Uterus (tissue), 4 donors: Measurements from ENCODE around the gene APAF1. TPM values are rescaled to one million over a fixed set of nuclear protein-coding genes. Genes with fewer than 3 reads are reported as not detected.

ENCODE experiments used
- DNase-seq, 2 donors: peaks; one replicate each; pipeline ENCODE4 v3.0.0-alpha.2; 2019 to 2020
- H3K27ac ChIP-seq, 2 donors: fragments of 200-600 bp; sonication (generic); 1 replicate in 1 of 2; 2 replicates in 1 of 2; pipeline ENCODE4 v1.5.1; 2016 to 2018
- H3K27me3 ChIP-seq, 2 donors: fragments of 200-600 bp; sonication (generic); one replicate each; pipeline ENCODE4 v1.5.1; 2018 to 2019; ENCODE audit warnings: control low read depth in 1 of 2
- H3K36me3 ChIP-seq, 2 donors: fragments of 200-600 bp; sonication (generic); one replicate each; pipeline ENCODE4 v1.5.1; 2019; ENCODE audit warnings: control low read depth in 1 of 2
- H3K4me1 ChIP-seq, 2 donors: fragments of 200-600 bp; sonication (generic); one replicate each; pipeline ENCODE4 v1.5.1; 2018 to 2019; ENCODE audit warnings: control low read depth in 1 of 2
- H3K4me3 ChIP-seq, 2 donors: fragments of 200-600 bp; sonication (generic); 1 replicate in 1 of 2; 2 replicates in 1 of 2; pipeline ENCODE4 v1.5.1; 2018 to 2019; ENCODE audit warnings: mild to moderate bottlenecking in 1 of 2
- H3K9me3 ChIP-seq, 2 donors: fragments of 200-600 bp; sonication (generic); one replicate each; pipeline ENCODE4 v1.5.1; 2019; ENCODE audit warnings: control low read depth in 1 of 2
- POLR2A ChIP-seq, 2 donors: fragments of 450-650 bp; IDR thresholded peaks; one replicate each; pipeline ENCODE4 v1.6.1; 2016; ENCODE audit warnings: antibody characterized with exemption in 2 of 2, mild to moderate bottlenecking in 1 of 2, moderate library complexity in 1 of 2
- intact Hi-C: fragments of 100-400 bp; cut with DNase I; formaldehyde crosslinking; loops from one replicate; pipeline ENCODE4 v1.15.1; 2023; ENCODE audit warnings: low total_unique reads
- total RNA-seq, 4 donors: library from RNA; depleted of rRNA in 3 of 4; stranded (reverse); fragments of >200 nt in 3 of 4; gene quantifications; one replicate each; pipeline versions ENCODE4 v1.1.0 to v1.2.4, GENCODE V29; 2014 to 2023
- TF ChIP-seq, protein P1 (sequence below), 4 experiments: fragments of 200-600 bp in 2 of 4; fragments of 450-650 bp in 2 of 4; sonication (generic) in 2 of 4; IDR thresholded peaks; one replicate each; pipeline ENCODE4 v1.5.1; 2016 to 2019; ENCODE audit warnings: antibody characterized with exemption in 4 of 4, mild to moderate bottlenecking in 2 of 4, moderate library complexity in 1 of 4
- donor health status: DM: yes; HTN: yes; CAD: no.

The APAF1 gene
- total RNA-seq, 4 donors from 2014 or later, result 4.6 to 57.8 (median 14.6) TPM

- Histone ChIP-seq H3K4me1 (no peaks in the 10 kb centered on the region), H3K27me3 (no peaks in the 10 kb centered on the region), H3K4me3 (no peak overlapping the region), H3K9me3 (no peaks in the 10 kb centered on the region), H3K27ac (no peak overlapping the region), H3K36me3 (no peaks in the 10 kb centered on the region)
- intact Hi-C loops, result no loop called here
- TF ChIP-seq POLR2A (IDR thresholded peaks at IDR 0.05), result no peak
- TF ChIP-seq, protein P1, sequence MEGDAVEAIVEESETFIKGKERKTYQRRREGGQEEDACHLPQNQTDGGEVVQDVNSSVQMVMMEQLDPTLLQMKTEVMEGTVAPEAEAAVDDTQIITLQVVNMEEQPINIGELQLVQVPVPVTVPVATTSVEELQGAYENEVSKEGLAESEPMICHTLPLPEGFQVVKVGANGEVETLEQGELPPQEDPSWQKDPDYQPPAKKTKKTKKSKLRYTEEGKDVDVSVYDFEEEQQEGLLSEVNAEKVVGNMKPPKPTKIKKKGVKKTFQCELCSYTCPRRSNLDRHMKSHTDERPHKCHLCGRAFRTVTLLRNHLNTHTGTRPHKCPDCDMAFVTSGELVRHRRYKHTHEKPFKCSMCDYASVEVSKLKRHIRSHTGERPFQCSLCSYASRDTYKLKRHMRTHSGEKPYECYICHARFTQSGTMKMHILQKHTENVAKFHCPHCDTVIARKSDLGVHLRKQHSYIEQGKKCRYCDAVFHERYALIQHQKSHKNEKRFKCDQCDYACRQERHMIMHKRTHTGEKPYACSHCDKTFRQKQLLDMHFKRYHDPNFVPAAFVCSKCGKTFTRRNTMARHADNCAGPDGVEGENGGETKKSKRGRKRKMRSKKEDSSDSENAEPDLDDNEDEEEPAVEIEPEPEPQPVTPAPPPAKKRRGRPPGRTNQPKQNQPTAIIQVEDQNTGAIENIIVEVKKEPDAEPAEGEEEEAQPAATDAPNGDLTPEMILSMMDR (IDR thresholded peaks at IDR 0.05), result no peak
- no peak for DNase-seq
These were observed 93.4 kb downstream of the APAF1 start for GRCh38 chr12:98738539-98738938.

DNA sequence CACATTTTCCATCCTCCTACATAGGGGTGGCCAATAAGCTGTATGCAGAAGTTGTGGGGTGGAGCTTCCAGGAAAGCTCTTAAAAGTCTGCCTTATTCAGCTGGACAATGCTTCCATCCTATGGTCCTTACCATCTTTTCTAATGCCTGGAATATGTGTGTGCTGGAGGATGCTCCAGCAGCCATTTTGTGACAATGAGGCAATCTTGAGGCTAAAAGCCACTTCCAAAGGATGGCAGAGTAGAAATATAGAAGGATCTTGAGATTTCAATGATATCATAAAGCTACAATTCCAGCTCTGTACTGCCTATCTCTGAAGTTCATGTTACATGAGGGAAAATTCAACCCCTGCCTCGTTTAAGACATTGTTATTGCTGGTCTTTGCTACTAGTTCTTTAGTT lies 95.7 kb downstream of the APAF1 start:
- TF ChIP-seq, protein P1 (IDR thresholded peaks at IDR 0.05), result no peak
- no peak for TF ChIP-seq POLR2A (IDR thresholded peaks at IDR 0.05)
- H3K9me3 ChIP-seq, result no peaks in the 10 kb centered on the region
- no peak for DNase-seq
- no peaks in the 10 kb centered on the region for H3K27me3 ChIP-seq
- H3K4me1 ChIP-seq, result no peaks in the 10 kb centered on the region
- no peak overlapping the region for H3K27ac ChIP-seq
- no peaks in the 10 kb centered on the region for H3K36me3 ChIP-seq
- no peak overlapping the region for H3K4me3 ChIP-seq
- intact Hi-C loops, result no loop called here

GRCh38 chr12:98741196-98741555 lies 96.1 kb downstream of the APAF1 start:
- Histone ChIP-seq H3K27me3 (no peaks in the 10 kb centered on the region), H3K4me3 (no peak overlapping the region), H3K36me3 (no peaks in the 10 kb centered on the region), H3K27ac (no peak overlapping the region), H3K4me1 (no peaks in the 10 kb centered on the region), H3K9me3 (no peaks in the 10 kb centered on the region)
- intact Hi-C loops, result no loop called here
- TF ChIP-seq POLR2A (IDR thresholded peaks at IDR 0.05), result no peak
- TF ChIP-seq, protein P1 (IDR thresholded peaks at IDR 0.05), result no peak
- DNase-seq, result no peak

DNA sequence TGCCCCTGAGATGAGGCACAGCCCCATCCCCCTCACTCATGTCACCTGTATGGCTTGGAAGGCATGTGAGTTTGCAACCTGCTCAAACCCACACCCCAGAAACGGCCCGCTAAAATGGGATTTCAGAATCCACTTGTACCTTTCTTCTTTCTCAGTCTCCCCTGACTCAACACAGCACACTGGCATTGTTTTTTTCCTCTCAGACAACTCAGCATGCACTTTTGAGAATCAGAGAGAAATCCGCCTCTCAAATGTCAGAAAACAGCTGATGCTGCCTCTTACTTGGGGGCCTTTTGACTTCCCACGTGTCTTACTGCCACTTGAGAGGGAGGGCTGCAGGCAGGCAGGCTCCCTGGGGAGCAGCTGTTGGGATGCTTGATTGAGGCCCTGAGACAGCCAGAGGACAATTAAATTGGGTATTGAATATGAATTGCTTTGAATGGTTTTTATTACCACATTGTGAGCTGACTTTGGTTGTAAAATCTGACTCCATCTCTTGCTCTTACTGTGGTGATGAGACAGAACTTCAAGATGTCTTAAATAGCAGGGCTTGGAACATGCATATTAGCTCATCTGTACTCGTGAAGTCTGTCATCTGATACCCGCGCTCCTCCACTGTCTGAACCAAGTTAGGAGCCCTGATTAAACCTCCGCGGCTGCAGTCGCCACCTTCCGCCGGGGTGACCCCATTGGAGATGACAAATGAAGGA lies 96.6 kb downstream of the APAF1 start:
- DNase-seq, result no peak
- intact Hi-C loops, result no loop called here
- H3K27ac ChIP-seq, result no peak overlapping the region
- H3K36me3 ChIP-seq, result no peaks in the 10 kb centered on the region
- no peaks in the 10 kb centered on the region for H3K9me3 ChIP-seq
- H3K4me3 ChIP-seq, result no peak overlapping the region
- no peaks in the 10 kb centered on the region for H3K4me1 ChIP-seq
- no peaks in the 10 kb centered on the region for H3K27me3 ChIP-seq
- TF ChIP-seq, protein P1 (IDR thresholded peaks at IDR 0.05), result no peak
- TF ChIP-seq POLR2A (IDR thresholded peaks at IDR 0.05), result no peak

DNA sequence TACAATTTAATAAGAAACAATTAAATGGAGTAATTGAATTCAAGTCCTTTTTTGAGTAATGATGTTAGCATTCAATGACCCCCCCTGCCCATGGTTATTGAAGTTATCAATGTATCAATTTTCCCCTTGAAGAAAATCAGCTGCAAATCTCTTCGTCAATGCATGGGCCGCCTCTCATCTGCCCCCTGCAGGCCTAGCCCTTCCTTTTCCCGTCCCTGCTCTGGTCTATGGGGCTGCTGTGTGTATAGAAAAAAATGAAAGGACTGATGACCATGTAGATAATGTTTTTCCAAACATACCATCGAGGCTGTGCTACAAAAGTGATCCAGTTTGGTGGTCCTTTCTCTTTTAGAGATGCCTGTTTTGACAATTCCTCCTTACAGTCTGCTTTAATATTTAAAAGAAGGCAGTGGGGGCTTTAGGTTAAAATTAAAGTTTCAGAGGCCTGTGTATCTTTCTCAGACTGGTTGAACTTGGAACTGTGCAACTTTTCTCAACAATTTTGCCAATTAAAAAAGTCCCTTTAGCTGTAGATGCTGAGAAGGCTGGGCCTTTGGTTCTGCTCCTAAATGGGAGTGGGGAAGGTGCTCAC lies 98.4 kb downstream of the APAF1 start:
- Histone ChIP-seq H3K9me3 (no peaks in the 10 kb centered on the region), H3K27me3 (no peaks in the 10 kb centered on the region), H3K36me3 (no peaks in the 10 kb centered on the region), H3K27ac (no peak overlapping the region), H3K4me1 (no peaks in the 10 kb centered on the region), H3K4me3 (no peak overlapping the region)
- no peak for DNase-seq
- TF ChIP-seq, protein P1 (IDR thresholded peaks at IDR 0.05), result peak in 1 of 4 experiments; percentile 4
- no peak for TF ChIP-seq POLR2A (IDR thresholded peaks at IDR 0.05)
- intact Hi-C loops, result no loop called here
